ENCODE results near the gene ABCB9. TPM values are rescaled to one million over a fixed set of nuclear protein-coding genes. Genes with fewer than 3 reads are reported as not detected.

ABCB9 gene
- total RNA-seq, 1 donor from 2014 or later, result 6.5 TPM

Other genes with a start within 250 kb of the ABCB9 start
- 0.96 TPM for gene HCAR3, start 249.7 kb downstream of the ABCB9 start, total RNA-seq (ENCODE audit: insufficient read depth, low replicate concordance)
- 3.4 TPM for gene HCAR1, start 235.6 kb downstream of the ABCB9 start, total RNA-seq (ENCODE audit: insufficient read depth, low replicate concordance)
- gene DENR, start 213.6 kb downstream of the ABCB9 start, total RNA-seq (ENCODE audit: insufficient read depth, low replicate concordance), result 37.1 TPM
- 3.4 TPM for gene CCDC62, start 191.9 kb downstream of the ABCB9 start, total RNA-seq (ENCODE audit: insufficient read depth, low replicate concordance)
- gene HIP1R, start 131.0 kb downstream of the ABCB9 start, total RNA-seq (ENCODE audit: insufficient read depth, low replicate concordance), result 12.0 TPM
- 25.3 TPM for gene VPS37B, start 70.3 kb downstream of the ABCB9 start, total RNA-seq (ENCODE audit: insufficient read depth, low replicate concordance)
- gene OGFOD2, start 8.8 kb upstream of the ABCB9 start, total RNA-seq (ENCODE audit: insufficient read depth, low replicate concordance), result 2.4 TPM
- gene ARL6IP4, start 14.2 kb upstream of the ABCB9 start, total RNA-seq (ENCODE audit: insufficient read depth, low replicate concordance), result 105 TPM
- gene PITPNM2, start 184.6 kb upstream of the ABCB9 start, total RNA-seq (ENCODE audit: insufficient read depth, low replicate concordance), result 4.1 TPM